Measurements from ENCODE around the gene RUFY1.
"Not testable (repeated sequence)": the region's sequence is repeated elsewhere in the genome, so short reads cannot be mapped to it uniquely, and the experiment has no call there.

Gene RUFY1

DNA sequence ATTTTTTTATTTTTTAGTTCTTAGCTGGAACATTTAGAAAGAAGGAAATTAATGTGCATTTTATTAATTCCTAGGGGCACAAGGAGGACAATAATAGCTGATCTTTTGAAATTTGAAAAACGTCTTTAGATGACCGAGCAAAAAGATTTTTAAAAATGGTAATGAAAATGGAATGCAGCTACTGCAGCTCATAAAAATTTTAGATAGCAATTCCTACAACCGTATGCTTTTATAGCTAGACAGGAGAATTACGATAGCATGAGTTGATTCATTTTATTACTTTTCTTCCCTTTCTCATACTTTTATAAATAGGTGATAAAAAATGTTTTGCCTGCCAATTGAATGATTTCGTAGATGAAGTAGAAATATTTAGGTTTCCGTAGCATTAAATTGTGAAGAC, 13.7 kb upstream of the RUFY1 start:
- no peak for DNase-seq

DNA sequence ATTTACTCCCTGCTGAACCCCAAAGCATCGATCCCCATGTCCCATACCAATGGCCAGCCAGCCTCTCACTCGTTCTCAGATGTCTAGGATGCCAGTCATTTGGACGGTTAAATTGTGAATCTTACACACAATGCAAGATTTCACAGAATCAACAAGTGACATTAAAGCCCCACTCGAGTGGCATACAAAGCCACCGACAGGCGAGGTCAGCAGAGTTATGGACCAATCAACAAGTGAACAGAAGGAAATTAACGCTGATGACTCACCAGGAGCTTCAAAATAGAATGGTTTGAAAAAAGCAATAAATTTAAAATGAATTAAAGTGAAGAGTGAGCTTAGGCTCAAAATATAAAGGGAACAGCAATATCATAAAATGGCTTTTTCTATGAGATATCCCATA, 8.2 kb upstream of the RUFY1 start:
- DNase-seq: no peak

DNA sequence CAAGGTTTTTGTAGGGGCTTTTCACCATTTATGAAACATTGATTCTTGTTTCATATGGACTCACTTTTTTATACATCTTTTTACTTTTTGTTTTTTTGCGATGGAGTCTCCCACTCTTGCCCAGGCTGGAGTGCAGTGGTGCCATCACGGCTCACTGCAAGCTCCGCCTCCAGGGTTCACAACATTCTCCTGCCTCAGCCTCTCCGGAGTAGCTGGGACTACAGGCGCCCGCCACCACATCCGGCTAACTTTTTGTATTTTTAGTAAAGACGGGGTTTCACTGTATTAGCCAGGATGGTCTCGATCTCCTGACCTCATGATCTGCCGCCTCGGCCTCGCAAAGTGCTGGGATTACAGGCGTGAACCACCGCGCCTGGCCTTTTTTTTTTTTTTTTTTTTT, 7.1 kb upstream of the RUFY1 start:
- DNase-seq: not testable (repeated sequence)

DNA sequence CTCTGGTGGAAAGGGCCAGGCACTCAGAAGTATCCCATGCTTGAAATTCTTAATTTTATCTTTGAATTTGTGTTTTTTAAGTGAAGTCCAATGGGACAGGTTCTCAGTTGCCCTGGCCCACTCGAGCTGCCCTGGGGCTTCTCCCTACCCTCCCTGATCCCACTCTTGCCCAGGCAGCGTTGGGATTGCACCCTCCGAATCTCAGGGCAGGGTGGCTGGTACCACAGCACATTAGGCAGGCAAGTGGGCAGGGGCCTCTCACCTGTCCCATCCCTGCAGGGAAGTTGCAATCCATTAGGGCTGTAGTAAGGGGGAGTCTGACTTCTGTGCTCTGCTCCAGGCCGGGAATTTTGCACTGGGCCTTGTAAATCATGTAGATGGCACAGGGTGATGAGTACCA, 2.7 kb downstream of the RUFY1 start:
- no peak for DNase-seq

DNA sequence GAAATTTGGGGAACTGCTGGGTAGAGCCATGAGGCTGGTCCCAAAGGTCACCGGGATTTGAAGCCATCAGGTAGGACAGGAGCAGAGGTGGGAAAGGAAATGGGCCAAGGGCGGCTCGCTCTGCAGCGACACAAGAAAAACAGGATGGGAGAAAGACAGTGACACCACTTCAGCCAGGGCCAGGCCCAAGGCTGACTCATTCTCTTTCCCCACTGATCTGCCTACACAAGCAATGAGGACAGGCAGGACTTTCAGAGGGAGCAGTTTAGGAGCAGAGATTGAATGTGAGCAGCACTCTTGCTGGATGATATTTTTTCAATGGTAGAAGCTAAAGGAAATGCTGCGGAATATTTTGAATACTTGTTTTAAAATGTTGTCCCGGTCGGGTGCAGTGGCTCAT, 3.5 kb downstream of the RUFY1 start:
- no peak for DNase-seq

DNA sequence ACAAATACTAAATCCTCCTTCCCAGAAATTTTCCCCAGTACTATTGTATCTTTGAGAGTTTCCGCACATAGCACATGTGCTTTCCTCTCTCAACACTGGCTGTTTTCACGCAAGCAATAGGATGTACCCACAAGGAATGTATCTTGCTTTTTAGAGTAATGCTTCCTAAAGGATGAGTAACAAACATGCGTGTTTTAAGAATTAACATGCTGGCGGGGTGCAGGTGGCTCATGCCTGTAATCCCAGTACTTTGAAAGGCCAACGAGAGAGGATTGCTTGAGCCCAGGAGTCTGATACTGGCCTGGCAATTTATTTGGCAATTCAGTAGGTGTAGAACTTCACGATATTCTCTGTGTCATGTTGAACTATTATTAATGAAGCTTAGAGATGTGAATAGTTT, 4.6 kb downstream of the RUFY1 start:
- no peak for DNase-seq

DNA sequence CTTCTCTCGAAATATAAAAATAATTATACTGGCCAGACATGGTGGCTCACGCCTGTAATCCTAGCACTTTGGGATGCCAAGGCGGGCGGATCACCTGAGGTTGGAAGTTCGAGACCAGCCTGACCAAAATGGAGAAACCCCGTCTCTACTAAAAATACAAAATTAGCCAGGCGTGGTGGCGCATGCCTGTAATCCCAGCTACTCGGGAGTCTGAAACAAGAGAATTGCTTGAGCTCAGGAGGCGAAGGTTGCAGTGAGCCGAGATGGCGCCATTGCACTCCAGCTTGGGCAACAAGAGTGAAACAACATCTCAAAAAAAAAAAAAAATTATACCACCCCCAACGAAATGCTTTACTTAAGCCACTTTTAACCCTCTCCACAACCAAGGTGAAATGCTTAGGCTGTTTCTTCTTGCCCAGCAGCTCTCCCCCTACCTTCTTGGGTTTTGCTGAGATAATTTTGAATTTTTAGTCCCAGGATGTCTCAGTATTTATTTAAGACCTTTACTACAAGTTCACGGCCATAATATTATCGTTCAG, 8.0 kb downstream of the RUFY1 start:
- not testable (repeated sequence) for DNase-seq

DNA sequence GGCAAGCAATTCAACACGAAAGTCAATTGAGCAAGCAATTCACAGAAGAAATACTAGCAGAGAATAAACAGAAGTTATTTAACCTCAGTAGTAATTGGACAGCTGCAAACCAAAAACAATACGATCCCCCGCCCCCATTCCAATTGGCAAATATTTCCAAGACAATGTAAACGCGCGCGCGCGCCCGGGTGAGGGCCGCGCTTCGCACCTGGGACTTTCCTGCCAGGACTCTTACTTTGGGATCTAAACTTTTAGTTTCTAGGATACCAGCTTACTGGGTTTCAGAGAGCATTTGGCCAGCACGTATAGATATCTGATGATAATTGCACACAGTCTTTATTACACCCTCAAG, 8.6 kb downstream of the RUFY1 start:
- peak; percentile 25 for DNase-seq

DNA sequence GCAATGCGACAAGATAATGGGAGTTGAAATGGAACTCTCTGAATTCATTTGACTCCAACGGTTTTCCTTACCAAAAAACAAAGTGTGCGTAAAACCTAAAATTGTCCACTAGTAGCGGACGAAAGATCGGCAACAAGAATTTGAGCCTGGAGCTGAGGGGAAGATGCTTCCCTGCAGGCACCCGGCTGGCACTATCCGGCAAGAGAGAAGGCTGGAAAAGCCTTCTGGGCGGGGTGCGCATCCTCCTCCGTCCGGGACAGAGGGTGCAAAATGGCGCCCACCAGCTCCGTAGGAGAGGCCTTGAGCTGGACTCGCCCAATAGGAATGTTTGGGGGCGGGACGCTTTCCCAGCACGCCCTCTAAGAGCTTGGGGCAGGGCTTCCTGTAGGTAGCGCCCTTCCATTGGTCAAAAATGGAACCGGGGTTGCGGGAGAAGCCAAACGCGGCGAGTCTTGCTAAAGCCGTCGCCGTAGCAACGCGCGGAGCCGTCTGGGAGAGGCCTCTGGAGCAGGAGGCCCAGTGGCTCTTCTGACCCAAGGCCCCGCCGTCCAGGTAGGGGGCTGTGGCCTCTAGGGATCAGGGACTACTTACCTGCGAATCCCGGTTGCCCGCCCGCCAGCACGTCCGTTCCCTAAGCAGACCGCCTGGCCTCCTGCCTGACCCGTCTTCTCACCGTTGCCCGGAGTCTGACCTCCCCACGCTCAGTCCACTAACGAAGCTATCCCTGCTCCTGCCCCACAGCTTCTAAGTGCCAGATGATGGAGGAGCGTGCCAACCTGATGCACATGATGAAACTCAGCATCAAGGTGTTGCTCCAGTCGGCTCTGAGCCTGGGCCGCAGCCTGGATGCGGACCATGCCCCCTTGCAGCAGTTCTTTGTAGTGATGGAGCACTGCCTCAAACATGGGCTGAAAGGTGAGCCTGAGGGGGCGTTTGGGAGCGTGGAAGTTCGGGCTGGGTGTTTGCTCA, 9.2 kb downstream of the RUFY1 start:
- DNase-seq: peak; percentile 79

DNA sequence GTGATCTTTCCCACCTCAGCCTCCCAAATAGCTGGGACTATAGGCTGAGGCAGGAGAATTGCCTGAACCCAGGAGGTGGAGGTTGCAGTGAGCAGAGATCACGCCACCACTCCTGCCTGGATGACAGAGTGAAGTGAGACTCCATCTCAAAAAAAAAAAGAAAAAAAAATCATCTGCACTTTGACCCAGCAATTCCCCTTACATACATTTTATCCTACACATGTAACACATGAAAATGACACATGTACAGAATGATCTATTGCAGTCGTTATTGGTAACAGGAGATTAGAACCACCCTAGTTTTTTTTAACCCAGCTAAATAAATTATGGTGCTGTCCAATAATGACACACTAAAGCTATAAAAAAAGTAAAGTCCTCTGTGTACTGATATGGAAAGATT, 14.2 kb downstream of the RUFY1 start:
- DNase-seq: no peak

DNA sequence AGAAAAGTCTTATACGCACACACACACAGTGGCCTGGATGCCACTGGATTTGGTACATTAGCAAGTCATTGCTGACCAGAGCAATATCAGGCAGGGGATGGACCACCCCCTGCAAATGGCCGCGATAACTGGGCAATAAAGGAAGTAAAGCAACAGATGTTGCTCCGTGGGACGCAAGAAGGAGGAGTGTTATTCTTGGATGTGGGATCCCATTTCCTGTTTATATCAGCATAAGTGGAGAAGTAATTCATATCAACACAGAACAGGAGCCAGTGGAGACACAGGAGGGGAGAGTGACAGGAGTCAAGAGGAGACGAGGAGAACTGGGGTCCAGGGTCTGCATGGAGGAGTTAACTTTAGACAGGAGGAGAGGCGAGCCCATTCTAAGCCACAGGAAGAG, 18.4 kb downstream of the RUFY1 start:
- DNase-seq: no peak

DNA sequence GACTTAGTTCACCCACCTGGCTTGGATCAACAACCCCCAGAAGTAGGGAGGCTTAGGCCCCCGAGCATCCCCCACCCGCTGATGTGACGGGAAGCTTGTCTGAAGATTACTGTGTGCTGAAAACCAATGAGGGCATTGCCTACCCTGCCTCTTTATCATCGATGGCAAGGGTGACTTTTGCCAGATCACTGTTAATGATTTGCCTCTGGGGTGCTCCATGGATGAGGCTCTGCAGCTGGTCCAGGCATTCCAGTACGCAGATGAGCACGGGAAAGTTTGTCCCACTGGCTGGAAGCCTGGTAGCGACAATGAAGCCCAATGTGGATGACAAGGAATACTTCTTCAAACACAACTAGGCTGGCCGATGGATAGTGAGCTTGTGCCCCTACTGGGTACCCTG, 22.0 kb downstream of the RUFY1 start:
- no peak for DNase-seq

DNA sequence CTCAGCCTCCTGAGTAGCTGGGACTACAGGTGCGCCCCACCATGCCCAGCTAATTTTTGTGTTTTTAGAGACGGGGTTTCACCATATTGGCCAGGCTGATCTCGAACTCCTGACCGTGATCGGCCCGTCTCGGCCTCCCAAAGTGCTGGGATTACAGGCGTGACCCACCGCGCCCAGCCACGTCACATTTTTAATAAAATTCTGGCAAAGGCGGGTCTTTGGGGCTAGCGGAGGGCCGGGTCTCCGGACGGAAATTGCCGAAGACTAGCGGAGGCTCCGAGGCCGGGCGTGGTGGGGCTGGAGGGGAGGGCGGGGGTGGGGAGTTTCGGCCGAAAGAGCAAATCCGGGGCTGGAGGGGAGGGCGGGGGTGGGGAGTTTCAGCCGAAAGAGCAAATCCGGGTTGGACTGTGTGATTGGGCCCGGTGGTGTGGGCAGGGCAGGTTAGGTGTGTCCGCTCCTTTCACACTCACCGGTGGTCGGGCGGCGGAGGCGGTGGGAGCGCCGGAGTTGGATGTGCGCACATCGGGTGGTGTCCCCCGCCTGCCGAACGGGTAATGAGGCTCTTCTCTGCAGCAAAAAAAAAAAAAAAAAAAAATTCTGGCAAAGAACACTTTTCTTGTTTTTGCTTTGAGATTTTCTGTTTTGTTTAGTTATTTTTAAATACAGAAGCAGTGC, 27.1 kb downstream of the RUFY1 start:
- DNase-seq: no peak

DNA sequence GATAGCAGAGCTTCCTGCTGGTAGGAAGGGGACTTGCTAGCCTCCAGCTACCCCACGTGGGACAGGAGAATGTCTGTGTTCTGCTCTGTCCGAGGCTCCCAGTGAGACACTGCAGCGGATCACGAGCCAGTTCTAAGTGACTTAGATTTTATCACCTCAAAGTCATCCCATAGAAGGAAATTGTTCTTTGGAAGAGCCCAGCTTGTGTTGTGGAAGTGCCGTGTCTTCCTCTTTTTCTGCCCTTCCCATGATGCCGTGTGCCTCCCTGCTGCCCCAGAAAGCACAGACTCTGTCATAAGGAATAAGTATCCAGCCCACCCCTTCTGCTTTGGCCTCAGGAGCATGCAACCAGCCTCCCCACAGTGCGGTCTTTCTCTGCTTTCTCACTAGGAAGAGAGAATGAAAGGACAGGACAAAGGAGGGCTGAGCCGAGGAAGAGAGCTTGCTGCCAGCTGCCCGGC, 35.6 kb downstream of the RUFY1 start:
- no peak for DNase-seq

DNA sequence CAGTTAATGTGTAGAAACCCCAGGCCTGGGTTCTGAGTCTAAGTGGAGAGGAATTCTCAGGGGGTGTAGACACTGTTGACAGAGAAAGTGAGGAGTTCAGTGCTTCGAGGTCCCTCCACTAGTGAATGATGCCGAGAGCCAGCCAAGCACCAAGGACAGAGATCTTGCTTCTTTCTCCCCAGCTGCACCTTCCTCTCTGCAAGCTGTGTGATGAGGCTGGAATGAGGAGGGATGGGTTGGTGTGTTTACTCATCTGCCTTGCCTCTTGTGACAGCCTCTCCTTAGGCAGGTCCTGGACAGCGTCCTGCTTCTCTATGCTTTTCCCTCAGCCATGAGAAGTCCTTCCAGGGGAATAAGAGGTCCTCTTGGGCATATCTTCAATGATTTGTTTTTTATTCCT, 37.8 kb downstream of the RUFY1 start:
- no peak for DNase-seq

DNA sequence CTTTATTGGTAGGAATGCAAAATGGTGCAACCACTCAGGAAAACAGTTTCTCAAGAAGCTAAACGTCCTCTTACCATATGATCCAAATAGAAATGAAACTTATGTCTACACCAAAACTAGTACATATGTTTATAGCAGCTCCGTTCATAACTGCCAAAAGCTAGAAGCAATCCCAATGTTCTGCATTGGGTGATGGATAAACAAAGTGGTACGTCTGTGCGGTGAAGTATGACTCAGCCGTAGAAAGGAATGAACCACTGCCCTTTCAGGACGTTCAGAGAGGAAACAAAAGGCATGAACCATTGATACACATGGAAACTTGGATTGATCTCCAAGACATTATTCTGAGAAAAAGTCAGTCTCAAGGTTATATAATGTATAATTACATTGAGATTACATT, 45.6 kb downstream of the RUFY1 start:
- no peak for DNase-seq

DNA sequence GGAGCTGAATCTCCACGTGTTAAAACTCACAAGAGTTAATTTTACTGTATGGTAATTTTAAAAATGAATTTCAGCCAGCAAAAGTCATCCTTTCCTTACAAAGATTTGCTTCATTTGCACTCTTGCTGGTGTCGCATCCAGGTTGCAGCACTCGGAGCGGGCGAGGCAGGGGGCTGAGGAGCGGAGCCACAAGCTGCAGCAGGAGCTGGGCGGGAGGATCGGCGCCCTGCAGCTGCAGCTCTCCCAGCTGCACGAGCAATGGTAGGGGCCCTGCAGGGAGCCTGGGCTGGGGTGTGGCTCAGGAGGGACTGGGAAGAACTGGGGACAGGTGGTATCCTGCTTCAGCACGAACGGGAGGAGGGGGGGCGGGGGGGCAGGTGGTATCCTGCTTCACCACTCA, 46.1 kb downstream of the RUFY1 start:
- no peak for DNase-seq

DNA sequence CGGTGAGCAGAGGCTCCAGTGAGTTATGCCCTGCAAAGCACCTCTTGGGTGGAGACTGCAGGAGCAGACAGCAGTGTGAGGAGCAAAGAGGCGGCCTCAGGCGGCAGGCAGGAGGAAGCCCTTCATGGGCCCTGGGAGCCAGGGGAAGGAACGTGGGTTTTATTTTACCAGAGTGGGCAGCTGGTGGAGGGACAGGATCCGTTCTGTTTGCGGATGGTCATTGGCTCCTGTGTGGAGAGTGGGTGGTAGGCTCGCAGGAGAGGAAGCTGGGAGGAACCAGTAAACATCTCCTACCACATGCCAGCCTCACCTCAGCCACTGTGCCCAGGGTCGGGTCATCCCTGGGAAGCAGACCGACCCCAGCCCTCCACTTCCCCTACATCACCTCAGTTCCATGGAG, 48.7 kb downstream of the RUFY1 start:
- no peak for DNase-seq

DNA sequence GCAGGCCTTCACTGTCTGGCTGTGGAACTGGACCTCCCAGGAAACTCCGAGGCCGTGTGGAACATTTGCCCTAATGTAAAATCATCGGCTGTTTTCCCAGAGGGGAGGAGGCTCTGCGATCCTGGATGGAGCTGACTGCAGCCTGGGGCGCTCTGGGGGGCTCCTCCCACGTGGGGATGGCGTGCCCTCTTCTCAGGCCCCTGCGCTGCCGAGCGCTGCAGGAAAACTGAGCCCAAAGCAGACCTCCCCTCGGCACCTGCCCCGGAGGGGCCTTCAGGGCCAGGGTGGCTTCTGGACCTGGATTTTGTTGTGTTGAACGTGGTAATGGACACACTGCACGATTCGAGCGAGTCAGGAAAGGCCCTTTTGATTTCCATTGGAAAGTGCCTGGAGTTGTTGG, 49.2 kb downstream of the RUFY1 start:
- DNase-seq: no peak

DNA sequence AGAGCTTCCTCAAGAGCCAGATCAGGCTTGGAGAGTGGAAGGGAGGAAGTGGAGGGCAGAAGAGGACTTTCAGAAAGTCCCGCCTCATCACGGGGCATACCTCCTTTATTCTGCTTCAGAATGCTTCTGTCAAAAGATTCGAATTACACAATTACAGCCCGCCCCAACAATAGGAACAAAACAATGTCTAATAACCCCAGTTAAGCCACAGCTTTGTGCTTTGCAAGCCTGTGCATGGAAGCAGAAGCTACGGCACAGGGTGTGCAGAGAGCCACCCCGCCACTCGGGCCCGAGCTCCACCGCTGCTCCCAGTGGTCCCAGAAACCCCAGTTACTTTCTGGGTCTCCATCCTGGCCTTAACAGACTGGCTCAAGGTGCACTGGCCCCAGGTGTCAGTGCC, 49.6 kb downstream of the RUFY1 start:
- no peak for DNase-seq

DNA sequence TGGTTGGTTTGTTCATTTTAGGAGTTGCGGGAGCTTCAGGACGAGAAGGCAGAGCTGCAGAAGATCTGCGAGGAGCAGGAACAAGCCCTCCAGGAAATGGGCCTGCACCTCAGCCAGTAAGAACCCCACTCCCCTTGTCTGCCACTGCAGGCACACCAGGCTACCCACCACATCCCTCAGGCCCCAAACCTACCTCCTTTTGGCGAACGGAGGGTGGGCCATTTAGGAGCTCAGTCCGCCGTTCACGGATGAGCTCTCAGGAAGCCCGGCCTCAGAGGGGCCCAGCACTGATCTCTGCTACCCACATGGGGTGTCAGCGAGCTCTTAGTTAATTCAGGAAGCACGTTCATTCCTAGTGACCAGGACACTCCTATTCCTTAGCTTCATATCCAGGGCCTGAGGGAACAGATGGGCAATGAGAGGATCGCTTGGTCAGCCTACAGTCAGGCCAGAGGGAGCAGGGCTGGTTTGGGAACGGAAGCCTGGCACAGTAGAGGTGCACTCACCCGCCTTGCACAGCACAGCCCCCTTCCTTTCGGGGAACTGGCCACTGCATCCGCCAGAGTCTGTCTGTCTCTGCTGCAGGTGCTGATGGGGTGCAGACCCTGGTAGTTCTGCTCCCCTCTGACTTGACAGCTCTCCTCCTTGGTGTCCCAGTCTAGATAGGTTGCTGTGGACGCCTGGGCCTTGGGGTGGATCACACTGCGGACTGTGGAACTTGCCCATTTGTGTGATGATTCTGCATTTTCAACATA, 51.7 kb downstream of the RUFY1 start:
- DNase-seq: no peak

DNA sequence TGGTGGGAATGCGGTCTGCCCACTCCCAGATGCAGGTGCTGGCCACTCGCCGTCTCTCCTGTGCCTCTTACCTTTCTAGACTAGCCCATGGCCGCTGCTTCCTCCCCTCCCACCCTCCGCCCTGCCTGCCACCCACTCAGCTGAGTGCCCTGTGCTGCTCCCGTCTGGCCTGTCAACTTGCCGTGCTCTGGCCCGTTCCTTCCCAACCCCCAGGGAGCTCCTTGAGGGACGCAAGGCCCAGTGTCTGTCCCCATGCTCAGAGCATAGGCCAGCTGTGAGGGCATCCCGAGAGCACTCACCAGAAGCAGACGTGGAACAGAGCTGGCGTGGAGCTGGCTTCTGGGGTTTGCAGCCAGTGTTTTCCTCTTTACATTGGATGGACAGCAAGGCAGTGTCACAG, 53.0 kb downstream of the RUFY1 start:
- DNase-seq: no peak
